Endothelial cell of umbilical vein (primary cell): ENCODE results near the gene TRABD2A.

Experiments used
- EZH2 ChIP-seq: IDR thresholded peaks from 2 replicates; pipeline ENCODE4 v1.6.1; 2012; ENCODE audit warnings: borderline replicate concordance, low read depth, mild to moderate bottlenecking, moderate library complexity, low read length, inconsistent platforms; ENCODE audit not compliant: severe bottlenecking
- TF ChIP-seq, protein P1 (sequence below), 2 donors: IDR thresholded peaks; 1 replicate in 1 of 2; 2 replicates in 1 of 2; pipeline ENCODE4 v1.5.1; 2011; ENCODE audit warnings: low read length in 2 of 2, mild to moderate bottlenecking in 2 of 2, moderate library complexity in 2 of 2, control low read depth in 1 of 2, inconsistent platforms in 1 of 2, low read depth in 1 of 2; ENCODE audit not compliant: insufficient read depth in 1 of 2; ENCODE audit errors: extremely low read depth in 1 of 2

DNA sequence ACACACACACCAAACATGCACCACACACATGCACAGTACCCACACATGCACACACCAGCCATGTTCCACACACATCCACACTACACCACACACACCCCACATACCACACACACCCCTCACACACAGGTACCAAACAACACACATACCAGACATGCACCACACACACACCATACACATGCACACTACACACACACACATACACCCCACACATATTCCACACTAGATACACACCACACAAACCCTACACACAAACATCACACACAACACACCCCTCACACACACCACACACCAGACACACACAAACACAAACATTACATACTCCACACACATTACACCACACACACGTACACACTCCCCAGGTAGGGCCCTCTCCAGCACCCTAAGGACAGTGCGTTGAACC, 51.2 kb downstream of the TRABD2A start:
- TF ChIP-seq, protein P1, sequence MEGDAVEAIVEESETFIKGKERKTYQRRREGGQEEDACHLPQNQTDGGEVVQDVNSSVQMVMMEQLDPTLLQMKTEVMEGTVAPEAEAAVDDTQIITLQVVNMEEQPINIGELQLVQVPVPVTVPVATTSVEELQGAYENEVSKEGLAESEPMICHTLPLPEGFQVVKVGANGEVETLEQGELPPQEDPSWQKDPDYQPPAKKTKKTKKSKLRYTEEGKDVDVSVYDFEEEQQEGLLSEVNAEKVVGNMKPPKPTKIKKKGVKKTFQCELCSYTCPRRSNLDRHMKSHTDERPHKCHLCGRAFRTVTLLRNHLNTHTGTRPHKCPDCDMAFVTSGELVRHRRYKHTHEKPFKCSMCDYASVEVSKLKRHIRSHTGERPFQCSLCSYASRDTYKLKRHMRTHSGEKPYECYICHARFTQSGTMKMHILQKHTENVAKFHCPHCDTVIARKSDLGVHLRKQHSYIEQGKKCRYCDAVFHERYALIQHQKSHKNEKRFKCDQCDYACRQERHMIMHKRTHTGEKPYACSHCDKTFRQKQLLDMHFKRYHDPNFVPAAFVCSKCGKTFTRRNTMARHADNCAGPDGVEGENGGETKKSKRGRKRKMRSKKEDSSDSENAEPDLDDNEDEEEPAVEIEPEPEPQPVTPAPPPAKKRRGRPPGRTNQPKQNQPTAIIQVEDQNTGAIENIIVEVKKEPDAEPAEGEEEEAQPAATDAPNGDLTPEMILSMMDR (IDR thresholded peaks at IDR 0.05; ENCODE audit: extremely low read depth in 1 of 2, insufficient read depth in 1 of 2, low read depth in 1 of 2, low read length in 2 of 2) = no peak
- no peak for TF ChIP-seq EZH2
